Erythroblast (primary cell): ENCODE measurements around the gene LYPD6B.

Experiments used
- GATA1 ChIP-seq: IDR thresholded peaks from 2 replicates; pipeline ENCODE4 v1.6.1; 2011; ENCODE audit warnings: low read depth, mild to moderate bottlenecking, control low read depth, low read length, moderate library complexity
- POLR2A ChIP-seq: IDR thresholded peaks from 2 replicates; pipeline ENCODE4 v1.6.1; 2011; ENCODE audit warnings: mild to moderate bottlenecking, low read length

DNA sequence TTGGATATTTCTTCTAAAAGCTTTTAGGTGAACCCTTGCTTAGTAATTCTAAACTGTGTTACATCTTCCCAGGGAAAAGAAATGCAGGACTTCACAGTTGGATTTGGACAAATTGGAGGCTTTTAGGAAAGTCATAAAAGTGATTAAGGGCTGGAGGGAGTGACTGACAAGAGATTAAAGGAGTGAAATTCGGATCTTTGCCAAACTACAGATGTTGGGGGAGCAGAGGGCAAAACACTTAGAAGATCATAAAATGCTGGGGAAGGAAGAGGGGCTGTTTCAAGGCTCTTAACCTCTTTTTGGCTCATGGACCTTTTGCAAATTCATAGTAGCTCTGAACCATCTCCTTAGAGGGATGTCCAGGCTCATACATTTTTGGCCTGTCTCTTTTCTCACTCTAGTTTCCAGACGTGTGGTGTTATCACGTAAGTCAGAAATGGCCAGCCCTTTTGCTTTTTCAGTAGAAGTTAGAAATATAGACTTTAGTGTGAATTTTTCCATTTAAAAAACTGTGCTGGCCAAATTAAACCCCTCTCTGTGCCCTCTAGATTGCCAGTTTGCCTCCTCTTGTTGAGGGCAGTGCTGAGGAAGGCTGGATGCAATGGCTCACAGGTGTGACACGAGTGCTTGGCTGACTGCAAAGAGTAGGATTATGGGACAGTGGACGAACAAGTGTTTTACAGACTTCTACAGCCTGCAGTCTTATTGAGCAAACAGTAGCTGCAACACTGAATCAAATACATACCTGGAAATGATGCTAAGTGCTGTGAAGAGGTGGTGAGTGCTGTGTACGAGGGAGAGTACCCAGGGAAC, 109.9 kb downstream of the LYPD6B start:
- TF ChIP-seq POLR2A = no peak
- TF ChIP-seq GATA1 = no peak
